ENCODE measurements around the gene FRMPD4. TPM values are rescaled to one million over a fixed set of nuclear protein-coding genes. Genes with fewer than 3 reads are reported as not detected.

FRMPD4 gene
- total RNA-seq, 1 donor from 2014 or later, result not detected

- Mint-ChIP-seq H3K27ac (no peak overlapping the region), H3K4me3 (ENCODE audit: low read depth) (no peak overlapping the region), H3K36me3 (ENCODE audit: low read depth) (no peaks in the 10 kb centered on the region), H3K27me3 (ENCODE audit: low read depth) (no peaks in the 10 kb centered on the region), H3K9me3 (no peaks in the 10 kb centered on the region), H3K4me1 (ENCODE audit: low read depth) (no peaks in the 10 kb centered on the region)
- no peak for DNase-seq (ENCODE audit: low spot score)
- intact Hi-C loops (cut with micrococcal nuclease), result no loop called here
These were observed 90.6 kb downstream of the FRMPD4 start for GRCh38 chrX:12228862-12229261.

- intact Hi-C loops (cut with micrococcal nuclease), result no loop called here
- H3K4me3 Mint-ChIP-seq (ENCODE audit: low read depth), result no peak overlapping the region
- no peak for DNase-seq (ENCODE audit: low spot score)
- no peaks in the 10 kb centered on the region for H3K4me1 Mint-ChIP-seq (ENCODE audit: low read depth)
- H3K27ac Mint-ChIP-seq, result no peak overlapping the region
- no peaks in the 10 kb centered on the region for H3K9me3 Mint-ChIP-seq
- H3K36me3 Mint-ChIP-seq (ENCODE audit: low read depth), result no peaks in the 10 kb centered on the region
- H3K27me3 Mint-ChIP-seq (ENCODE audit: low read depth), result no peaks in the 10 kb centered on the region
These were observed 91.7 kb downstream of the FRMPD4 start for GRCh38 chrX:12229986-12230385.

GRCh38 chrX:12234534-12235329, 96.5 kb downstream of the FRMPD4 start:
- H3K27ac Mint-ChIP-seq, result no peak overlapping the region
- H3K4me1 Mint-ChIP-seq (ENCODE audit: low read depth), result no peaks in the 10 kb centered on the region
- H3K4me3 Mint-ChIP-seq (ENCODE audit: low read depth), result no peak overlapping the region
- no peaks in the 10 kb centered on the region for H3K36me3 Mint-ChIP-seq (ENCODE audit: low read depth)
- H3K9me3 Mint-ChIP-seq, result no peaks in the 10 kb centered on the region
- intact Hi-C loops (cut with micrococcal nuclease), result no loop called here
- no peaks in the 10 kb centered on the region for H3K27me3 Mint-ChIP-seq (ENCODE audit: low read depth)
- DNase-seq (ENCODE audit: low spot score), result no peak

GRCh38 chrX:12236156-12236555, 97.9 kb downstream of the FRMPD4 start:
- H3K27ac Mint-ChIP-seq, result no peak overlapping the region
- no peaks in the 10 kb centered on the region for H3K4me1 Mint-ChIP-seq (ENCODE audit: low read depth)
- no peak for DNase-seq (ENCODE audit: low spot score)
- intact Hi-C loops (cut with micrococcal nuclease), result no loop called here
- H3K9me3 Mint-ChIP-seq, result no peaks in the 10 kb centered on the region
- no peaks in the 10 kb centered on the region for H3K36me3 Mint-ChIP-seq (ENCODE audit: low read depth)
- H3K4me3 Mint-ChIP-seq (ENCODE audit: low read depth), result no peak overlapping the region
- no peaks in the 10 kb centered on the region for H3K27me3 Mint-ChIP-seq (ENCODE audit: low read depth)

GRCh38 chrX:12237131-12237530, 98.9 kb downstream of the FRMPD4 start:
- DNase-seq (ENCODE audit: low spot score), result no peak
- no peak overlapping the region for H3K27ac Mint-ChIP-seq

GRCh38 chrX:12237771-12238170, 99.5 kb downstream of the FRMPD4 start:
- Mint-ChIP-seq H3K9me3 (no peaks in the 10 kb centered on the region), H3K27ac (no peak overlapping the region), H3K4me3 (ENCODE audit: low read depth) (no peak overlapping the region), H3K36me3 (ENCODE audit: low read depth) (no peaks in the 10 kb centered on the region), H3K27me3 (ENCODE audit: low read depth) (no peaks in the 10 kb centered on the region), H3K4me1 (ENCODE audit: low read depth) (no peaks in the 10 kb centered on the region)
- DNase-seq (ENCODE audit: low spot score), result no peak
- intact Hi-C loops (cut with micrococcal nuclease), result no loop called here

More at GRCh38 chrX:12237131-12237530, 98.9 kb downstream of the FRMPD4 start:
- no peaks in the 10 kb centered on the region for H3K27me3 Mint-ChIP-seq (ENCODE audit: low read depth)
- H3K4me3 Mint-ChIP-seq (ENCODE audit: low read depth), result no peak overlapping the region
- H3K9me3 Mint-ChIP-seq, result no peaks in the 10 kb centered on the region
- no peaks in the 10 kb centered on the region for H3K4me1 Mint-ChIP-seq (ENCODE audit: low read depth)
- no peaks in the 10 kb centered on the region for H3K36me3 Mint-ChIP-seq (ENCODE audit: low read depth)
- intact Hi-C loops (cut with micrococcal nuclease), result no loop called here

- H3K27ac Mint-ChIP-seq, result no peak overlapping the region
- H3K9me3 Mint-ChIP-seq, result no peaks in the 10 kb centered on the region
- H3K27me3 Mint-ChIP-seq (ENCODE audit: low read depth), result no peaks in the 10 kb centered on the region
- H3K4me3 Mint-ChIP-seq (ENCODE audit: low read depth), result no peak overlapping the region
- no peaks in the 10 kb centered on the region for H3K36me3 Mint-ChIP-seq (ENCODE audit: low read depth)
- intact Hi-C loops (cut with micrococcal nuclease), result no loop called here
- no peak for DNase-seq (ENCODE audit: low spot score)
- H3K4me1 Mint-ChIP-seq (ENCODE audit: low read depth), result no peaks in the 10 kb centered on the region
These were observed 101.2 kb downstream of the FRMPD4 start for GRCh38 chrX:12239356-12240082.

GRCh38 chrX:12240491-12240890, 102.2 kb downstream of the FRMPD4 start:
- DNase-seq (ENCODE audit: low spot score), result no peak
- Mint-ChIP-seq H3K36me3 (ENCODE audit: low read depth) (no peaks in the 10 kb centered on the region), H3K4me1 (ENCODE audit: low read depth) (no peaks in the 10 kb centered on the region), H3K4me3 (ENCODE audit: low read depth) (no peak overlapping the region), H3K27me3 (ENCODE audit: low read depth) (no peaks in the 10 kb centered on the region), H3K9me3 (no peaks in the 10 kb centered on the region), H3K27ac (no peak overlapping the region)
- intact Hi-C loops (cut with micrococcal nuclease), result no loop called here

- H3K4me1 Mint-ChIP-seq (ENCODE audit: low read depth), result no peaks in the 10 kb centered on the region
- DNase-seq (ENCODE audit: low spot score), result no peak
- H3K9me3 Mint-ChIP-seq, result no peaks in the 10 kb centered on the region
- no peak overlapping the region for H3K27ac Mint-ChIP-seq
- no peaks in the 10 kb centered on the region for H3K36me3 Mint-ChIP-seq (ENCODE audit: low read depth)
- intact Hi-C loops (cut with micrococcal nuclease), result no loop called here
- H3K27me3 Mint-ChIP-seq (ENCODE audit: low read depth), result no peaks in the 10 kb centered on the region
- no peak overlapping the region for H3K4me3 Mint-ChIP-seq (ENCODE audit: low read depth)
These were observed 102.8 kb downstream of the FRMPD4 start for GRCh38 chrX:12241026-12241425.

GRCh38 chrX:12245650-12246645, 107.7 kb downstream of the FRMPD4 start:
- H3K36me3 Mint-ChIP-seq (ENCODE audit: low read depth), result no peaks in the 10 kb centered on the region
- intact Hi-C loops (cut with micrococcal nuclease), result no loop called here
- no peak for DNase-seq (ENCODE audit: low spot score)
- no peaks in the 10 kb centered on the region for H3K4me1 Mint-ChIP-seq (ENCODE audit: low read depth)
- H3K4me3 Mint-ChIP-seq (ENCODE audit: low read depth), result no peak overlapping the region
- H3K27ac Mint-ChIP-seq, result no peak overlapping the region
- no peaks in the 10 kb centered on the region for H3K9me3 Mint-ChIP-seq
- H3K27me3 Mint-ChIP-seq (ENCODE audit: low read depth), result no peaks in the 10 kb centered on the region

GRCh38 chrX:12249997-12250396, 111.7 kb downstream of the FRMPD4 start:
- no peaks in the 10 kb centered on the region for H3K36me3 Mint-ChIP-seq (ENCODE audit: low read depth)
- intact Hi-C loops (cut with micrococcal nuclease), result no loop called here

GRCh38 chrX:12263211-12263610, 124.9 kb downstream of the FRMPD4 start:
- Mint-ChIP-seq H3K9me3 (no peaks in the 10 kb centered on the region), H3K36me3 (ENCODE audit: low read depth) (no peaks in the 10 kb centered on the region), H3K4me3 (ENCODE audit: low read depth) (no peak overlapping the region), H3K27me3 (ENCODE audit: low read depth) (no peaks in the 10 kb centered on the region), H3K4me1 (ENCODE audit: low read depth) (no peaks in the 10 kb centered on the region), H3K27ac (no peak overlapping the region)
- DNase-seq (ENCODE audit: low spot score), result no peak
- intact Hi-C loops (cut with micrococcal nuclease), result no loop called here

More at GRCh38 chrX:12249997-12250396, 111.7 kb downstream of the FRMPD4 start:
- DNase-seq (ENCODE audit: low spot score), result no peak
- H3K27ac Mint-ChIP-seq, result no peak overlapping the region
- H3K9me3 Mint-ChIP-seq, result no peaks in the 10 kb centered on the region
- H3K4me1 Mint-ChIP-seq (ENCODE audit: low read depth), result no peaks in the 10 kb centered on the region
- H3K27me3 Mint-ChIP-seq (ENCODE audit: low read depth), result no peaks in the 10 kb centered on the region
- no peak overlapping the region for H3K4me3 Mint-ChIP-seq (ENCODE audit: low read depth)

Measured in activated T-helper 2 cell treated with anti-CD3 and anti-CD28 coated beads, Interferon-gamma antibody, Interleukin-2, Interleukin-4, amounts not matched to agents 10 μg/mL and 5 μg/mL and 100 μg/mL, durations not matched to agents 14 hours and 24 hours and 36 hours (primary cell).